WTC11 (cell line): Measurements from ENCODE around the gene NR0B2.

Experiments used
- NFATC4 ChIP-seq: fragments of 250-450 bp; sonication (Bioruptor Pico); IDR thresholded peaks from 2 replicates; pipeline ENCODE4 v1.9.0; 2021; ENCODE audit warnings: mild to moderate bottlenecking
- TP53 ChIP-seq: sonication (generic); formaldehyde crosslinking; IDR thresholded peaks from 2 replicates; pipeline ENCODE4 v1.8.1; 2023; ENCODE audit warnings: mild to moderate bottlenecking, missing genetic modification reagents

DNA sequence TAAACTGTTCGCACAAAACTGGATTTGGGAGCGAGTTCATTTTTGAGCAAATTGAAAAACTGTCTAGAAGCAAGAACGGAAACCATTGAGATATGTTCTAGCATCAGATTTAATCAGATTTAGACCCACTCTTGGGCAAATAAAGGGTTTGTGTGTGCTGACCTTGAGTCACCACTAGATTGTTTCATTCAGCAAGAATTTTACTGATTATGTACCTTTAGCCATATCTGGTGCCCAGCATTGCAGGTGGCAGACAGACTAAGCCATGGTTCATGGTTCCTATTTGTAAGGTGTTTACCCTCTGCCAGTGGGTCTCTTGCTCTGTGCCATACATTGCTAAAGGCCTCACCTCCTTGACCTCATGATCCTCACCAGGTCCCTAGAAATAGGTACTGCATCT lies 9.1 kb upstream of the NR0B2 start:
- no peak for TF ChIP-seq TP53 (CRISPR knock-in tag)
- TF ChIP-seq NFATC4 (CRISPR knock-in tag): no peak
